Panc1 (cell line): ENCODE data around the gene CDK19. TPM values are rescaled to one million over a fixed set of nuclear protein-coding genes. Genes with fewer than 3 reads are reported as not detected.

Experiments used
- ATAC-seq: fragments of 200-7000 bp; cut with Tn5 transposase; 2 replicates; pipeline ENCODE4 v1.9.1; 2020; ENCODE audit warnings: mild to moderate bottlenecking, moderate library complexity
- BruUV-seq: library from RNA; stranded (reverse); fragments of 400-500 nt; replicated peaks from 2 replicates; lab custom pipeline; 2021; lab: Mats Ljungman, UMichigan
- CTCF ChIA-PET: fragments of 300-600 bp; sonication (Branson Sonifier 250); formaldehyde crosslinking; loops from one replicate; lab custom pipeline; 2022; ENCODE audit warnings: antibody characterized with exemption; lab: Charles Lee
- POLR2A ChIA-PET: fragments of 300-600 bp; sonication (Branson Sonifier 250); formaldehyde crosslinking; loops from one replicate; lab custom pipeline; 2022; ENCODE audit warnings: antibody characterized with exemption; lab: Charles Lee
- DNase-seq: peaks from one replicate; pipeline ENCODE4 v3.0.0-alpha.2; 2010; ENCODE audit warnings: low read depth, low spot score
- H3K27ac ChIP-seq: 2 replicates; pipeline ENCODE4 v1.5.1; 2011; ENCODE audit warnings: mild to moderate bottlenecking, low read length, inconsistent platforms
- H3K27me3 ChIP-seq: fragments of 200-500 bp; sonication (Bioruptor generic); 2 replicates; pipeline ENCODE4 v1.6.0; 2014; ENCODE audit warnings: low read length, inconsistent platforms; ENCODE audit not compliant: control insufficient read depth, insufficient read depth
- H3K36me3 ChIP-seq: fragments of 200-500 bp; sonication (Bioruptor generic); 2 replicates; pipeline ENCODE4 v1.5.1; 2014; ENCODE audit warnings: inconsistent platforms, mild to moderate bottlenecking, low read length, moderate library complexity; ENCODE audit not compliant: control insufficient read depth, insufficient read depth
- H3K4me1 ChIP-seq: 2 replicates; pipeline ENCODE4 v1.5.1; 2011; ENCODE audit warnings: inconsistent platforms, mild to moderate bottlenecking, low read length, moderate library complexity; ENCODE audit not compliant: control insufficient read depth, insufficient read depth
- H3K4me3 ChIP-seq, 2 experiments: 2 replicates each; pipeline ENCODE4 v1.5.1; 2011 to 2012; ENCODE audit warnings: low read depth in 2 of 2, low read length in 2 of 2, mild to moderate bottlenecking in 2 of 2, inconsistent platforms in 1 of 2, moderate library complexity in 1 of 2
- H3K9me3 ChIP-seq: fragments of 200-500 bp; sonication (Bioruptor generic); 2 replicates; pipeline ENCODE4 v1.5.1; 2014; ENCODE audit warnings: low read depth, mild to moderate bottlenecking, inconsistent platforms, low read length, moderate library complexity; ENCODE audit not compliant: control insufficient read depth, insufficient read depth
- POLR2AphosphoS5 ChIP-seq: IDR thresholded peaks from 2 replicates; pipeline ENCODE4 v1.6.1; 2012; ENCODE audit warnings: mild to moderate bottlenecking, low read depth, low read length, moderate library complexity
- REST ChIP-seq, 2 experiments: IDR thresholded peaks; 2 replicates each; pipeline ENCODE4 v1.6.1; 2011 to 2012; ENCODE audit warnings: low read depth in 2 of 2, control low read depth in 1 of 2, low read length in 1 of 2, mild to moderate bottlenecking in 1 of 2, moderate library complexity in 1 of 2; ENCODE audit not compliant: insufficient read depth in 1 of 2
- SIN3A ChIP-seq: IDR thresholded peaks from 2 replicates; pipeline ENCODE4 v1.6.1; 2012; ENCODE audit warnings: low read depth, mild to moderate bottlenecking, low read length, moderate library complexity, borderline replicate concordance; ENCODE audit not compliant: insufficient read depth
- TCF7L2 ChIP-seq: IDR thresholded peaks from 2 replicates; pipeline ENCODE4 v1.6.1; 2011; ENCODE audit warnings: mild to moderate bottlenecking, low read depth, low read length, inconsistent platforms
- in situ Hi-C: cut with HindIII; loops from 2 replicates; pipeline ENCODE4 v1.10.0; 2016; ENCODE audit warnings: low sequenced_read_pairs, low pct_unique_long_range_greater_than_20kb
- intact Hi-C: fragments of 100-400 bp; cut with micrococcal nuclease; formaldehyde crosslinking; loops from one replicate; pipeline ENCODE4 v1.10.0; 2022; ENCODE audit not compliant: unreplicated experiment
- total RNA-seq: library from RNA; stranded (reverse); gene quantifications from one replicate; pipeline ENCODE4 v1.2.1, GENCODE V29; 2021; ENCODE audit not compliant: unreplicated experiment
- TF ChIP-seq, protein P1 (sequence below): fragments of 450-650 bp; IDR thresholded peaks from 2 replicates; pipeline ENCODE4 v1.5.1; 2017; ENCODE audit warnings: mild to moderate bottlenecking

Gene CDK19
- total RNA-seq, 1 experiment from 2014 or later: 48.4 TPM

DNA sequence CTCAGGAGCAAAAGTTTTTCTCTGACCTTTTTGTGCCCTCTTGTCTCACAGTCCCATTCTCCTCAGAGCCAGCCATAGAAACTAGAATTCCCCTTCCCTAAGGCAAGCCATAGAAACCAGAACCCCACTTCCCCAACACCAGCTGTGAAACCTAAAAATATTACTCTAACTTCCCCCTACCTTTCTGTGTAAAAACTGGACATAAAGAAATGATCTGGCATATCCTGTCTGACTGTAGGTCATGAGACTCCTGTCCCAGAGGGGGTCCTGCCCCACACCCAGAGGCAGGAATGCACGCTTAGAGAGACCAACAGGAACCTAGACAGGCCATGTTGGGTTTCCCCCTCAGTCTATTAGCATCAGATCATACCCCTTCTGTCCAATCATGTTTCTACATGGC is 198.2 kb downstream of the CDK19 start:
- DNase-seq: no peak
- intact Hi-C loops (no loop called here), in situ Hi-C loops (no loop called here)
- TF ChIP-seq POLR2AphosphoS5 (no peak), SIN3A (no peak), REST (IDR thresholded peaks at IDR 0.05; ENCODE audit: insufficient read depth in 1 of 2, low read depth in 2 of 2, low read length in 1 of 2) (no peak), TCF7L2 (no peak)
- TF ChIP-seq, protein P1, sequence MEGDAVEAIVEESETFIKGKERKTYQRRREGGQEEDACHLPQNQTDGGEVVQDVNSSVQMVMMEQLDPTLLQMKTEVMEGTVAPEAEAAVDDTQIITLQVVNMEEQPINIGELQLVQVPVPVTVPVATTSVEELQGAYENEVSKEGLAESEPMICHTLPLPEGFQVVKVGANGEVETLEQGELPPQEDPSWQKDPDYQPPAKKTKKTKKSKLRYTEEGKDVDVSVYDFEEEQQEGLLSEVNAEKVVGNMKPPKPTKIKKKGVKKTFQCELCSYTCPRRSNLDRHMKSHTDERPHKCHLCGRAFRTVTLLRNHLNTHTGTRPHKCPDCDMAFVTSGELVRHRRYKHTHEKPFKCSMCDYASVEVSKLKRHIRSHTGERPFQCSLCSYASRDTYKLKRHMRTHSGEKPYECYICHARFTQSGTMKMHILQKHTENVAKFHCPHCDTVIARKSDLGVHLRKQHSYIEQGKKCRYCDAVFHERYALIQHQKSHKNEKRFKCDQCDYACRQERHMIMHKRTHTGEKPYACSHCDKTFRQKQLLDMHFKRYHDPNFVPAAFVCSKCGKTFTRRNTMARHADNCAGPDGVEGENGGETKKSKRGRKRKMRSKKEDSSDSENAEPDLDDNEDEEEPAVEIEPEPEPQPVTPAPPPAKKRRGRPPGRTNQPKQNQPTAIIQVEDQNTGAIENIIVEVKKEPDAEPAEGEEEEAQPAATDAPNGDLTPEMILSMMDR: no peak
- BruUV-seq: no TSS peak
- Histone ChIP-seq H3K27ac (no peak overlapping the region), H3K9me3 (no peaks in the 10 kb centered on the region), H3K27me3 (no peaks in the 10 kb centered on the region), H3K4me1 (peaks cover 21% of the 10 kb centered on the region), H3K4me3 (no peak overlapping the region), H3K36me3 (no peaks in the 10 kb centered on the region)
- no peak for ATAC-seq
- ChIA-PET CTCF (no interaction called here), POLR2A (no interaction called here)

DNA sequence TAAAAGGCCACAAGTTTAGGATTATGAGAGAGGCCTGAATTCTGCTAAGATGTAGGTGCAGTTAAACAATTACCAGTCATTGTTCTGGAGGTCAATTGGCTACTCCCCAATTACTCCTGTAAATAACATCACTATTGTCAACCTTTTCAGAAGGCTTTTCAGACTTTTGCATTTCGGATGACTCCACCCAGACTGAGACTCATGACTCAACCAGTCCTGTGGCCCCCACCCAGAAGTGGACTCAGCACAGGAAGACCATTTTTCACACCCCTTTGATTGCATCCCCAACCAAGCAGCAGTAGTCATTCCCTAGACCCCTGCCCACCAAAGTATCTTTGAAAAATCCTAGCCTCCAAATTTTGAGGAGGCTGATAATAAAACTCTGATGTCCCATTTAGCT is 199.5 kb downstream of the CDK19 start:
- intact Hi-C loops: no loop called here
- no peak for TF ChIP-seq REST (IDR thresholded peaks at IDR 0.05; ENCODE audit: insufficient read depth in 1 of 2, low read depth in 2 of 2, low read length in 1 of 2)
- TF ChIP-seq POLR2AphosphoS5: no peak
- no peak for TF ChIP-seq SIN3A
- DNase-seq (no peak), ATAC-seq (no peak)
- Histone ChIP-seq H3K27me3 (no peaks in the 10 kb centered on the region), H3K27ac (no peak overlapping the region), H3K4me3 (no peak overlapping the region), H3K9me3 (no peaks in the 10 kb centered on the region), H3K4me1 (peaks cover 20% of the 10 kb centered on the region), H3K36me3 (no peaks in the 10 kb centered on the region)
- ChIA-PET CTCF (no interaction called here), POLR2A (no interaction called here)
- BruUV-seq: no TSS peak
- in situ Hi-C loops: no loop called here
